GM12874 (cell line): Measurements from ENCODE around the gene FBP2.

Experiments used
- TF ChIP-seq, protein P1 (sequence below): IDR thresholded peaks from 2 replicates; pipeline ENCODE4 v1.5.1; 2011; ENCODE audit warnings: low read depth, mild to moderate bottlenecking, control low read depth, low read length, moderate library complexity; ENCODE audit not compliant: insufficient read depth

FBP2 gene

DNA sequence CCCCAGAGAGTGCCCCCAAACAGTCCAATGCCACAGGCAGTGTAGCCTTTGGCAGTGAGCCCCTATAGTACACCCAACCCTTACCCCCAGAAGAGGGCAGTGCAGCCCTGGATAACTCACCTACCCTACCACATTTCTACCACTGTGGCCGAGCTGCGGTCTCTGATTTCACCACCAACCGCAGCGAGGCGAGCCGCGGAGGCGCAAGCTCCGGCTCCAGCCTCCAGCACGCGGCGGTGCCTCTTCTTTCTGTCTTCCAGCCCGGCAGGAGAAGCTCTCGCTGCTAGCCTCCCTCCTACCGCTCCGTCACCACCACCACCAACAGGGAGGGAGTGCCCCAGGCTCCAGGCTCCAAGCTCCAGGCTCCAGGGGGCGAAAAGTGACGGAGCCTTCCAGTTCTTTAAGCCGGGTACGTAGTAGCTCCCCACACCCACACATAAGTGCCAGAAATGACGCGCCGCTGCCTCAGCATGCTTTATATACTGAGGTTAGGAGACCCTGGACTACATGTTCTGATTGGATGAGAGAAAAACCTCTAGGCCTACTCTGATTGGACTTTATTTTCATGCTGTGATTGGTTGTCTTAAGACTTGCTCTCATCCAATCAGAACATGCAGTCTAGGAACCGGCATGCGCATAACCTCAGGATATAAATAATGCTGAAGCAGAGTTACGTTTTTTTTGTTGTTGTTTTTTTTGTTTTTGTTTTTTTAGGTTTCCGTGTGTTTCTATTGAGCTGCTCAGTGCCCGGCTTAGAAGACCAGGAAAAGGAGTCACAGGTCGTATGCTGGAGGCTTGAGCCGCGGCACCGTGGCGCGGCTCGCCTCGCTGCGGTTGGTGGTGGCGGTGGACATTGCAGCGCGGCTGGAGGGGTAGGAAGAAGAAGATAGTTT is 38.9 kb downstream of the FBP2 start, which contains the start of gene PCAT7:
Gene PCAT7 (plus strand): TSS at position 645 of the 893 bp plus-strand sequence.
- TF ChIP-seq, protein P1, sequence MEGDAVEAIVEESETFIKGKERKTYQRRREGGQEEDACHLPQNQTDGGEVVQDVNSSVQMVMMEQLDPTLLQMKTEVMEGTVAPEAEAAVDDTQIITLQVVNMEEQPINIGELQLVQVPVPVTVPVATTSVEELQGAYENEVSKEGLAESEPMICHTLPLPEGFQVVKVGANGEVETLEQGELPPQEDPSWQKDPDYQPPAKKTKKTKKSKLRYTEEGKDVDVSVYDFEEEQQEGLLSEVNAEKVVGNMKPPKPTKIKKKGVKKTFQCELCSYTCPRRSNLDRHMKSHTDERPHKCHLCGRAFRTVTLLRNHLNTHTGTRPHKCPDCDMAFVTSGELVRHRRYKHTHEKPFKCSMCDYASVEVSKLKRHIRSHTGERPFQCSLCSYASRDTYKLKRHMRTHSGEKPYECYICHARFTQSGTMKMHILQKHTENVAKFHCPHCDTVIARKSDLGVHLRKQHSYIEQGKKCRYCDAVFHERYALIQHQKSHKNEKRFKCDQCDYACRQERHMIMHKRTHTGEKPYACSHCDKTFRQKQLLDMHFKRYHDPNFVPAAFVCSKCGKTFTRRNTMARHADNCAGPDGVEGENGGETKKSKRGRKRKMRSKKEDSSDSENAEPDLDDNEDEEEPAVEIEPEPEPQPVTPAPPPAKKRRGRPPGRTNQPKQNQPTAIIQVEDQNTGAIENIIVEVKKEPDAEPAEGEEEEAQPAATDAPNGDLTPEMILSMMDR: peak; percentile 37

DNA sequence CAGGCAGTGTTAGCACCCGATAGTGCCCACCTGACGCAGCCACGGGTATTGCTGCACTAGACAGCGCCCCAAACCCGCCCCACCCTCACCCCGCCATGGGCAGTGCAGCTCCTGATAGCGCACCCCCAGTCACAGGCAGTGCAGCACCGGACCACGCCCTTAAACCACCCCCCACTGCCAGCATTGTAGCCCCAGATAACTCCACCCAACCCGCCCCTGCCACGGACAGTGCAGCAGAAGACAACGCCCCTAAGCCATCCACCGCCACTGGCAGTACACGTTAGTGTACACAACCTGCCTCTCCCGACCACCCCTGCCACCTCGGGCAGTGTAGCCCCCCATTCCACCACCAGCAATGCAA is 39.6 kb downstream of the FBP2 start:
- TF ChIP-seq, protein P1: no peak

DNA sequence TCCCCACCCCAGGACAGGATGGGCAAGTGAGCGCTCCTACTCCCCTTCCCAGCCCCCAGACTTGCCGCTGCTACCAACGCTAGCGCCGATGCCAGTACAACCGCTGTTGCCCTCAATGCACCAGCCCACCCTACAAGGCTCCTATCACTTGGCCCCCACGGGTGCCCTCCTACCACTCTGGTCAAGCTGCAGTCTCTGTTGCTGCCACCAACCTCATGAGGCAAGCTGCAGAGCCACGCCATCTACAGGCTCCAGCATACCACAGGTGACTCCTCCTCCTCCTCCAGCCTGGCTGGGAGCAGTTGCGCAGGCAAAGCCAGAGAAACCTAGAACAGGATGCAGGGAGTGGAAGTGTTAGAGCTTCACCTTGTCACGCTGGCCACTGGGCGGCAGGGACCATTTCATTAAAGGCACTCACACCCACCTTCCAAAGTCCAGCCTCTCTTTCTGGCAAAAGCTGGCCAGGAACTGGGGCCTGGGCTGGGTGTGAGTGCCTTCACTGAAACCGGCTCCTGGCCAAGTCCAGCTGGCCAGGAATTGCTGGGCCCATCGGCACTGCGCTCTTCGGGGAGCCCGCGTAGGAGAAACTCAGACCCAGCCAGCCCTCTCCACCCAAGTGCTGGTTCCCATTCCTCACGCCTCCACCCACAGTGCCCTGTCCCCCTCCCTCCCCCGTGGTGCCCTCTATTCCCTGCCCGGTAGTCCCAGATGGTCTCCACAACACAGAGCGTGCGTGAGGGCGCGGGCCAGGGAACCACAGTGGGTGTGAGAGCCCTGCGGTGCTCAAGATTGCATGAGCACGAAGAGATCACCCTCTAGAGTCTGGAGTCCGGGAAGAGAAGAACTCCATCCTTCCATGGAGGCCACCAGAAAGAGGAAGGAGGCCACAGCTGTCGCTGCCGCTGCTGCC is 40.3 kb downstream of the FBP2 start:
- TF ChIP-seq, protein P1: no peak

DNA sequence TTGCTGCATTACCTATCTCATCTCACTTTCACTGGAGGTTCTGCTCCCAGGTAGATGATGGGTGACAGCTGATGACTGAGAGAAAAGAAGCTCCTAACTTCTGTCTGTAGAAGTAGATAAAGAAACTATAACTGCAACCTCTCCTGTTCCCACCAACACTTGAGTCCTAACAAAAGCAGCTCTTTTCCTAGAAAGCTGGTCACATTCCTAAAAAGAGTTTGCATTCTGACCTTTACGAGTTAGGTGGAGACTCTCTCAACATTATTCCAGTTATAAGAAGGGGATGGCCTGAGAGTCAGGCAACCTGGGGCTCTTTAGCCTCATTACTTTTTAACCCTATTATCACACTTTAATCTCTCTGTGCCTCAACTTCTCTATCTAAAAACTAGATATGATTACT is 47.7 kb downstream of the FBP2 start:
- TF ChIP-seq, protein P1: no peak

DNA sequence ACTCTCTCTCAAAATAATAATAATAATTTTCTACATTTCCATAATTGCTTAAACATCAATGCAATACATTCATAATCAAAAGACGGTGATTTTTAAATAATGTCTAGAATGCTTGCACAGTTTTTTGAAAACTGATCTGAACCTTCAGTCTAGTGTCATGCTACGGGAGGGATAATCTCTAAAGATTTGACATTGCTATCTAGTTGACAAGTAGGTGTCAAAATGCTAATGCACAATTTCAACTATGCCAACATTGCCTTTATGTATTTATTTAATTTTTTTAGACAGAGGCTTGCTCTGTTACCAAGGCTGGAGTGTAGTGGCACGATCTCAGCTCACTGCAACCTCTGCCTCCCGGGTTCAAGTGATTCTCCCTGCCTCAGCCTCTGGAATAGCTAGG is 54.7 kb downstream of the FBP2 start:
- TF ChIP-seq, protein P1: no peak

DNA sequence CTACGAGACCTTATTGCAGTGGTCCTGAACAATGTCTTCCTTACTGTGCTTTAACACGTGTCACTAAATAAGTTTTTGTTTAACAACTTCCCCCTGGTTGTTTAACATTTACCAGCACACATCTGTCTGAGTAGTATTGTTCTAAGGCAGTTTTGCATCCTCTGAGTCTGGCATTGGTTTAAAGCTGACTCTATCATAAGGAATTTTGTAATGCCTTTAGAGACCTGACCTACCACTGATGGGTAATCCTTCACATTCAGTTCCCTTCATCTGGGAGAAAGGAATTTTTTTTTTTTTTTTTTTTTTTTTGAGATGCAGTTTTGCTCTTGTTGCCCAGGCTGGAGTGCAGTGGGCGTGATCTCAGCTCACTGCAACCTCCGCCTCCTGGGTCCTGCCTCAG is 58.7 kb downstream of the FBP2 start:
- TF ChIP-seq, protein P1: no peak

DNA sequence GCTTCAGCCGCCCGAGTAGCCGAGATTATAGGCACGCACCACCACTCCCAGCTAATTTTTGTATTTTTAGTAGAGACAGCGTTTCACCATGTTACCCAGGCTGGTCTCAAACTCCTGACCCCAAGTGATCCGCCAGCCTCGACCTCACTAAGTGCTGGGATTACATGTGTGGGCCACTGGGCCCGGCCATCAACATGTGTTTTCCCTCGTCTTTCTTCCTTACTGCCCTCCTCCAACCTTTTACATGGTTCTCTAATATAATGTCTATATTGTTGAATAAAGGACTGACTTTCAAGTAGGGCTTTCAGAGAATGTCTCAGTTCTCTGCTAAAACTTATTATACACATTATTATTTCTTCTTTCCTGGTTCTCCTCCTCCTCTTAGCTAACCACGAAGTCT is 60.0 kb downstream of the FBP2 start:
- TF ChIP-seq, protein P1: no peak
